Kidney tubule cell (primary cell): Measurements from ENCODE around the gene PAK1IP1.
"Not testable (repeated sequence)": the region's sequence is repeated elsewhere in the genome, so short reads cannot be mapped to it uniquely, and the experiment has no call there.

Experiments
- DNase-seq: peaks from one replicate; pipeline ENCODE4 v3.0.0-alpha.2; 2018; ENCODE audit warnings: low spot score

PAK1IP1 gene

GRCh38 chr6:10692965-10693538, 1.7 kb upstream of the PAK1IP1 start:
- DNase-seq: no peak

GRCh38 chr6:10695086-10695657, 400 bp downstream of the PAK1IP1 start:
- no peak for DNase-seq

- DNase-seq: no peak
These were observed 1.9 kb downstream of the PAK1IP1 start for GRCh38 chr6:10696655-10697054.

GRCh38 chr6:10713962-10714361, 19.2 kb downstream of the PAK1IP1 start:
- DNase-seq: no peak

GRCh38 chr6:10719296-10719963, 24.7 kb downstream of the PAK1IP1 start:
- DNase-seq: peak; percentile 27

- no peak for DNase-seq
These were observed 25.1 kb downstream of the PAK1IP1 start for GRCh38 chr6:10719964-10720264.

GRCh38 chr6:10720265-10720959, 25.6 kb downstream of the PAK1IP1 start:
- peak; percentile 45 for DNase-seq

GRCh38 chr6:10720960-10721849, 26.4 kb downstream of the PAK1IP1 start:
- not testable (repeated sequence) for DNase-seq

- no peak for DNase-seq
These were observed 27.2 kb downstream of the PAK1IP1 start for GRCh38 chr6:10721850-10722569.

- DNase-seq: no peak
These were observed 27.7 kb downstream of the PAK1IP1 start for GRCh38 chr6:10722570-10722819.

- peak; percentile 98 for DNase-seq
These were observed 28.2 kb downstream of the PAK1IP1 start, which contains the start of gene TMEM14C for GRCh38 chr6:10722820-10723566. TMEM14C (plus strand) TSS chr6:10723070; CDS start chr6:10724614, 1,544 bp downstream.

GRCh38 chr6:10723567-10723881, 28.8 kb downstream of the PAK1IP1 start:
- DNase-seq: peak; percentile 43

GRCh38 chr6:10725044-10725443, 30.3 kb downstream of the PAK1IP1 start:
- no peak for DNase-seq

- DNase-seq: no peak
These were observed 30.9 kb downstream of the PAK1IP1 start for GRCh38 chr6:10725716-10726115.

GRCh38 chr6:10730254-10730653, 35.5 kb downstream of the PAK1IP1 start:
- no peak for DNase-seq

- DNase-seq: no peak
These were observed 38.5 kb downstream of the PAK1IP1 start for GRCh38 chr6:10733151-10733715.

GRCh38 chr6:10733863-10734262, 39.1 kb downstream of the PAK1IP1 start:
- DNase-seq: no peak

- DNase-seq: no peak
These were observed 42.0 kb downstream of the PAK1IP1 start for GRCh38 chr6:10736731-10737130.

- DNase-seq: no peak
These were observed 45.3 kb downstream of the PAK1IP1 start for GRCh38 chr6:10740061-10740460.

GRCh38 chr6:10741643-10742042, 46.9 kb downstream of the PAK1IP1 start:
- DNase-seq: not testable (repeated sequence)

- DNase-seq: no peak
These were observed 47.5 kb downstream of the PAK1IP1 start for GRCh38 chr6:10742251-10742650.
